GM12891 (cell line): Measurements from ENCODE around the gene NFX1.
"Not testable (repeated sequence)": the region's sequence is repeated elsewhere in the genome, so short reads cannot be mapped to it uniquely, and the experiment has no call there.

Source experiments
- DNase-seq: peaks from one replicate; pipeline ENCODE4 v3.0.0; 2011; ENCODE audit warnings: low spot score; ENCODE audit not compliant: insufficient read length
- FAIRE-seq: peaks from 2 replicates; lab custom pipeline; 2011; peaks lifted over from hg19 to GRCh38; lab: Jason Lieb, UNC
- PAX5 ChIP-seq: IDR thresholded peaks from 2 replicates; pipeline ENCODE4 v1.6.1; 2011; ENCODE audit warnings: low read length, moderate library complexity, mild to moderate bottlenecking; ENCODE audit not compliant: insufficient read depth, severe bottlenecking
- POLR2A ChIP-seq: IDR thresholded peaks from 2 replicates; pipeline ENCODE4 v1.6.1; 2011; ENCODE audit warnings: low read depth, low read length, control low read depth
- POLR2AphosphoS5 ChIP-seq: IDR thresholded peaks from 2 replicates; pipeline ENCODE4 v1.6.1; 2011; ENCODE audit warnings: low read depth, low read length, control low read depth
- POU2F2 ChIP-seq: IDR thresholded peaks from 2 replicates; pipeline ENCODE4 v1.6.1; 2011; ENCODE audit warnings: low read depth, mild to moderate bottlenecking, control low read depth, low read length, moderate library complexity
- SPI1 ChIP-seq: IDR thresholded peaks from 2 replicates; pipeline ENCODE4 v1.6.1; 2011; ENCODE audit warnings: low read depth, low read length, control low read depth
- TAF1 ChIP-seq: IDR thresholded peaks from 2 replicates; pipeline ENCODE4 v1.6.1; 2011; ENCODE audit warnings: low read depth, low read length, control low read depth

Gene NFX1

DNA sequence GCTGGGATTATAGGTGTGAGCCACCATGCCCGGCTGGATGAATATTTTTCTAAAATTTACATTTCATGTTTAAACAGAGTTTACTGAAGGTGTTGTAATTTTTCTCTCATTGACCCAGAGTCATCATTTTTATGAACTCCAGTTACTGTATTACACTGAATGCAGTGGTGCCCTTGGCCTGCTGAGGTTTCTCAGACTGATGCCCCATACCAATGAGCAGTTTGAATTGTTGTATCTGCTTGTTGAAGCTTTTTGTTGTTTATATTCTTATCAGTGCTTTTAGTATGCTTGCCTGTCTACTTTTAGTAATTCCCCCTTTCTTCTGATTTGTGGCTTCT lies 29.9 kb downstream of the NFX1 start:
- DNase-seq (no peak), FAIRE-seq (no peak)
- TF ChIP-seq POLR2A (no peak), PAX5 (no peak), TAF1 (no peak), POLR2AphosphoS5 (no peak), SPI1 (no peak), POU2F2 (no peak)

DNA sequence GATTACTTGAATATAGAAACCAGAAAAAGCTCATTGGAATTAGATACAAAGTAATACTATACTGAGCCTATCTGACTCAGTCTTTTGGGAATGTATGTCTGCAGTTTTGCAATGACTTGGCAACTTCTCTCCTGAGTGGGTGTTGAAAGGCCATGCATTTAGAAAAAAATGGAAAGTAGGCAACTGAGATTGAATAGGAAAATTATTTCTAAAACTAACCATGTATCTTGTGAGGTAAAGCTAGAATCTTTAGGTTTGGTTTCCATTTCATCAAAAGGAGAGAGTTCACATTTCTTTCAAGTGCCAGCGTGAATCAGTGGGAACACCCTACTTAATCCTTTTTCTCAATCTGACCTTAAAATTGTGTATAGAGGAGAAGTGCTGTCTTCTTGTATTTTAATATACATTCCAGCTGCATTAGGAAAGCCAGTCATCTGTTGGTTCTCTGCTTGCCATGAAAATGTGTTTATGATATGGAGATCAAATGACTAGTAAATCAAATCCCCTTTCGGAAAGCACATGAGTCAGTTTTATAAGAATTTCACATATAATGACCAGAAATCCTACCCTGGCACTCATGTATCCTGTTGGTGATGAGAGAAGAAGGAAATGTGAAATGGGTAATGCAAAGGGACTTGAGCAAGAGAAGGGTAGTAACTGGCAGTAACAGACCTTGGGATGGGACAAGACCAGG lies 30.4 kb downstream of the NFX1 start:
- DNase-seq, result no peak
- TF ChIP-seq POLR2A, result no peak
- TF ChIP-seq POLR2AphosphoS5, result no peak
- TF ChIP-seq TAF1, result no peak
- TF ChIP-seq POU2F2, result no peak
- no peak for TF ChIP-seq SPI1
- no peak for TF ChIP-seq PAX5
- FAIRE-seq, result no peak

DNA sequence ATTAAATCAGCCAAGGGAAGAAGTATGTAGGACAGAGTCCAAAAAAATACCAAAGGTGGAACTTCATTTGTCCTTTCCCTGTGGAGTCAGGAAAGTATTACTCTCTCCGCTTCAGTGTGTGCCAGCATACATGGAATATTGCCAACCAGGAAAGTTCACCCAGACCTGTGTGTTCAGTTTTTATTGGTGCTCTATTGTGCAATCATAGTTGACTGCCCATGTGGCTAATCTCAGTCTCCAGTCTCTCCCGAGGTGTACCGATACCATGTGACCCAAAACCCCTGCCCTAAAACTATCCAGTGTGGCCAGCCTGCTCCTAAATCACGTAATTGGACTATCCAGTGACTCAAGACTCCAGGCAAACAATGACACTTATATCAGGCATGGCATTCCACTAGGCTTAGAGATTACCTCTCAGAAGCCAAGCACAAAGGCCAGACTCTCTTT lies 38.8 kb downstream of the NFX1 start:
- TF ChIP-seq POLR2A (no peak), POU2F2 (no peak), TAF1 (no peak), SPI1 (no peak), PAX5 (no peak), POLR2AphosphoS5 (no peak)
- DNase-seq (no peak), FAIRE-seq (no peak)

DNA sequence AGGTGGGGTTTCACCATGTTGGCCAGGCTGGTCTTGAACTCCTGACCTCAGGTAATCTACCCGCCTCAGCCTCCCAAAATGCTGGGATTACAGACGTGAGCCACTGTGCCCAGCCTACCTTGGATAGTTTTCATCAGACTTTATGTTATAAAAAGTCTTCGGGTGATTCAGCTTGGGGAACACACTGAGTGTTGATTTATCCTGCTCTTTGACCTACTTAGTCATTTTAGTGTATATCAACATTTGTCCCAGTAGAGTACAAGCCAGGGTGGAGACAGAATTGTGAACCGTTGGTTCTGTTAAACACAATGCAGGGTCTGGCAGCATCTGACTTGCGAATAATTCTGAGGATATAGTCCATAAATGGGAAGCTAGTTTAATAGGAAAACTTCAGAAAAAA lies 39.7 kb downstream of the NFX1 start:
- TF ChIP-seq POU2F2 (no peak), SPI1 (no peak), PAX5 (no peak), TAF1 (no peak), POLR2AphosphoS5 (no peak), POLR2A (no peak)
- DNase-seq, result no peak
- FAIRE-seq, result no peak

DNA sequence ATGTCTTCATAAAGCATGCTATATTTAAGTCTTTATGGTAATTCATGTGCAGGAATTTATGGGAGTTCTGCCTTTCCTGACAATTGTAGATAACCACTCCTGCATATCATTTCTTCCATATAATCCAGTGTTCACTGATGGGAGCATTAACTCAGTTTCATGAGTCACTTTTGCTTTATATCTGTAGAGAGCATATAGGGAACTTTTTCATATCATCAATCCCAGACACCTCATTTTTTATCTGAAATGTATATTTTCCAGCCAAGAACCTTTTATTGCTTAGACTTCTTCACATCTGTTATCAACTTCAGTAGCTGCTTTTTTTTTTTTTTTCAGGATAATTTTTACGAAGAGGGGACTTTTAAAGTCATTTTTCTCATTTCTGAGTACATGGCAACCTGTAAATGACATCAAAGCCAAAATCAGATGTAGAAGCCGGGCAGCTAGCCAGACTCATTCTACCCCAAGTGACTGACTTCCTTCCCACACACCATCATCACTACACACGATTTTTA lies 41.1 kb downstream of the NFX1 start:
- DNase-seq (no peak), FAIRE-seq (no peak)
- TF ChIP-seq POLR2A, result no peak
- no peak for TF ChIP-seq POU2F2
- no peak for TF ChIP-seq POLR2AphosphoS5
- no peak for TF ChIP-seq PAX5
- TF ChIP-seq TAF1, result no peak
- TF ChIP-seq SPI1, result no peak

DNA sequence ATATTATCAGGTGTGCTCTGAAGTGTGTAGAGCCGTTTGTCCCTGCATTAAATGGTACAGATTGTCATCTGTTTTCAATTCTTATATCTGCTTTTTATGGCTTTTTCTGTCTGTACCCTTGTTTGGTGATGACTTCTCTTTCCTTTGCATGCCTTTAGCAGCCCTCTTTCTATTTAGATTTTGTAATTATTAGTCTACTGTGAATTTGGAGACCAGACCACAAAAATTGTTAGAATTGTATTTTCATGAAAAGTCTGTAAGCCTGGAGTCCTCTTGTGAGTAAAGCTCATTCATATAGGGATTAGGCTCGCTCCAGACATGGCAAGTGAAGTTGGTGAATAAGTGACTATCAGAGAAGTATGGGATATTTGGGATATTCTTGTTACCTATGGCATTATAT lies 41.7 kb downstream of the NFX1 start:
- FAIRE-seq, result no peak

DNA sequence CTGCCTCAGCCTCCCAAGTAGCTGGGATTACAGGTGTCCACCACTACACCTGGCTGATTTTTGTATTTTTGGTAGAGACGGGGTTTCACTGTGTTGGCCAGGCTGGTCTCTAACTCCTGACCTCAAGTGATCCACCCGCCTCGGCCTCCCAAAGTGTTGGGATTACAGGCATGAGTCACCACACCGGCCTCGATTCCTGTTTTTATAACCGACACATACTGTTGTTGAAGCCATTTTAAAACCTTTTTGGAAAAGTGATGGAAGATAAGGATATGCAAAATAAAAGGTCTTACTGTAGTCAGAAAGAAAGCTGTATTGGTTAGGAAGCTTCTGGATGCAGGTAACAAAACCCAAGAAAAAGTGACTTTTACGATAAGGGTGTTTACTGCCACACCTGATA lies 42.6 kb downstream of the NFX1 start:
- FAIRE-seq, DNase-seq: not testable (repeated sequence)

More for the DNA sequence above, 41.7 kb downstream of the NFX1 start:
- DNase-seq, result no peak
- TF ChIP-seq POLR2A, result no peak
- TF ChIP-seq POU2F2, result no peak
- TF ChIP-seq POLR2AphosphoS5, result no peak

DNA sequence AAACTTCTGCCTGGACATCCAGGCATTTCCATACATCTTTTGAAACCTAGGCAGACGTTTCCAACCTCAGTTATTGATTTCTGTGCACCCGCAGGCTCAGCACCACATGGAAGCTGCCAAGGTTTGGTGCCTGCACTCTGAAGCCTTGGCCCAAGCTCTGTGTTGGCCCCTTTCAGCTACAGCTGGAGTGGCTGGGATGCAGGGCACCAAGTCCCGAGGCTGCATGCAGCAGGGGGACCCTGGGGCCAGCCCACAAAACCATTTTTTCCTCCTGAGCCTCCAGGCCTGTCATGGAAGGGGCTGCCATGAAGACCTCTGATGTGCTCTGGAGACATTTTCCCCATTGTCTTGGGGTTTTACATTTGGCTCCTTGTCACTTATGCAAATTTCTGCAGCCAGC lies 49.9 kb downstream of the NFX1 start:
- TF ChIP-seq POLR2AphosphoS5 (no peak), SPI1 (no peak), TAF1 (no peak), POU2F2 (no peak), POLR2A (no peak), PAX5 (no peak)
- DNase-seq, result no peak
- FAIRE-seq, result no peak

DNA sequence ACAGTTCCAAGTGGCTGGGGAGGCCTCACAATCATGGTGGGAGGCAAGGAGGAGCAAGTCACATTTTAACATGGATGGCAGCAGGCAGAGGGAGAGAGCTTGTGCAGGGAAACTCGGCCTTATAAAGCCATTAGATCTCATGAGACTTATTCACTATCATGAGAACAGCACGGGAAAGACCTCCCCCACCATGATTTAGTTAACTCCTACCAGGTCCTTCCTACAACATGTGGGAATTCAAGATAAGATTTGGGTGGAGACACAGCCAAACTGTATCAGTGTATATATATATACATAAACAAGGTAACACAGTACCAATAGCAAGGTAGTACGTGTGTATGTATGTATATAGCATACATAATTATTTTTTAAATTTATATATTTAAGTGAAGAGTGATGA lies 50.9 kb downstream of the NFX1 start:
- no peak for FAIRE-seq
- TF ChIP-seq POU2F2, result no peak
- DNase-seq, result no peak

DNA sequence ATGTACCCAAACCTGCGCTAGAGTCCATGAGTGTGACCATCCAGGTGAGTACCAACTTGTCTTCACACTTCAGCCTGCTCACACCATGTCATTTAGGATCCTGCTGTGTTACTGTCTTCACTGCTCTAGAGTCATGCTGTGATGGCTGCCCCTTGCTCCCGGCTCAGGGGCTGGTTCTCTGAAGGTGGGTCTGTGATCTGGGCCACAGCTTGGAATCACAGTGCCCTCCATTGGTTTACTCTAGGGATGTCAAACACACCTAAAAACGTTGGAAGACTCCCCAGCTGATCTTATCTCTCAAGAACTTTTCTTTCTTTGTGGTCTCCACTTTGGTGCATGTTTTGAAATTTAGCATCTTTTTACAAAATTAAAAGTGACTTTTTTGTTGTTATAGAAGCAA lies 53.8 kb downstream of the NFX1 start:
- FAIRE-seq (no peak), DNase-seq (no peak)
- TF ChIP-seq POLR2A (no peak), POU2F2 (no peak), TAF1 (no peak), PAX5 (no peak), POLR2AphosphoS5 (no peak), SPI1 (no peak)

DNA sequence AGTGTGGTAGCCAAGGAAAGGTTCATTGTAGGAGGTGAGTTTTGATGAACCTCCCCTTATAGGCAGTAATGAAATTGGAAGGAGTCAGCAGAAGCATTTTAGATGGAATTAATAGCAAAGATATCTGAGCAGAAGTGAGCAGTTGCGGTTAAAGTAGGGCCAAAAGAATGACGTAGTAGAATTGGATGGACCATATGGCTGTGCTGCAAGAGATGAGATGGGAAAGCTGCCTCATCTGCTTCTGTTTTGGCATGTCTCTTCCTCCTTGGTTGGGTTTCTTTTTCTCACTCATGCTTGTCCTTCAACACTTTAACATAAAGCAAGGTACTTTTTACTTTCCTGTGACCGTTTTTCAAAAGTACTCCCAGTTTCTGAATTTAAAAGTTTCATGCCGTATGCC lies 56.2 kb downstream of the NFX1 start:
- TF ChIP-seq POU2F2 (no peak), TAF1 (no peak), POLR2AphosphoS5 (no peak), PAX5 (no peak), POLR2A (no peak), SPI1 (no peak)
- no peak for FAIRE-seq
- DNase-seq, result no peak
